Activated T-cell treated with anti-CD3 and anti-CD28 coated beads for 48 hours (primary cell): ENCODE data around the gene TNIK.

Experiments used
- DNase-seq: peaks from one replicate; pipeline ENCODE4 v3.0.0-alpha.2; 2020; ENCODE audit warnings: low read depth

TNIK gene

DNA sequence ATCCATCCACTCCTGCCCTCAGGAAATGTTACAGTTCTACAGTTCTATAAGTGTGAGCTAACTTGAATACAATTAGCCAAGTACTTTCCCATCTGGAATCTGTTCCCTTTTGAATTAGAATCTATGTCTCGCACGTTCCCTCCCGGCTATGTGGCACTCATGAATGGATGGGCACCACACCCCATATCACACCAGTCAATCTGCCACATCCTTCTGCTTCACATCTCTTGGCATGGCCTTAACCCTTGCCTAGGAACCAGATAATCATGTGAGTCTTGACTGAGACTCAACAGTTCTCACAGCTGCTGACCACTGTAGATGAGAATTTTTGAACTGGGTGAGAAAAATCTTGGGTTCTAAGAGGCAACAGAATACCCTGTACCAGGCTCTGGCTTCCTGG lies 180.2 kb downstream of the TNIK start:
- no peak for DNase-seq

DNA sequence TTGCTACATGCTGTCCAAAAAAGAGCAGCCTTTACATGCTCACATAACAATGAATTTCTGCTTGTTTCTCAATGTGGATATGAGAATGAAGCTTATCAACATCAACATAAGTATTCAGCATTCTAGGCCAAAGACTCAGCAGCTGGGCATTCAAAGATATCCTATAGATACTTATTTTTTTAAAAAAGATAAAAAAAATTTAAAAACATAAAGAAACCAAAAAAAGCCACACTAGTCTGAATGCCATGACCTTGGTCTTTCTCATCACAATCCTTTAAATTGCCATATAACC lies 182.0 kb downstream of the TNIK start:
- DNase-seq = no peak

DNA sequence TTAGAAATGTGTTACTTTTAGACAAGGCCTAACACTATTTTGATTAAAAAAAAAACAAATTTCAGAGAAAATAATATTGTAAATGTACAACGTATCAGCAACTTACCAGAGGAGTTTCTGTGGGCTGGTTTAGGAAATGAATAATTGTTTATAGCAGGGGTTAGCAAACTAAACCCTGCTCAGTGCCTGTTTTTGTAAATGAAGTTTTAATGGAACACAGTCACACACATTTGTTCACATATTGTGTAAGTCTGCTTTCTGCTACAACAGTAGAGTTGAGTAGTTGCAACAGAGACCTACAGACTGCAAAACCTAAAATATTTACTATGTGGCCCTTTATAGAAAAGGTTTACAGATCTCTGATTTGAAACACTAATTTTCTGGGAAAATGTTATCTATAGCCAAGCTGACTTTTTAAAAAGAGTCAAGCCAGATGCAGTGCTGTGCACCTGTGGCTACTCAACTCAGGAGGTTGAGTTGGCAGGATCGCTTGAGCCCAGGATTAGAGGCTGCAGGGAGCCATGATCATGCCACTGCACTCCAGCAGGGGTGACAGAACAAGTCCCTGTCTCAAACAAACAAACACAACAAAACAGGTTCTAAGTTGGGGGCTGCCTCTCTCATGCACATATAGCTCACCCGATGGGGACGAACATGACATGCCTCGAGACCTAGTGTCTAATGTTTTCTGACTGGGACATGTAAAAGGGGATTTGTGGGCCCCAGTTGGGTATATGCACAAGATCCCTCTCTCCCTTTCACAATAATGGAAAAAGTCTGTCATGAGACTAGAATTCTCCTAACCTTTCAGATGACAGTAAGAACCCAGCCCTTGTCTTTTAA lies 182.5 kb downstream of the TNIK start:
- DNase-seq = no peak

DNA sequence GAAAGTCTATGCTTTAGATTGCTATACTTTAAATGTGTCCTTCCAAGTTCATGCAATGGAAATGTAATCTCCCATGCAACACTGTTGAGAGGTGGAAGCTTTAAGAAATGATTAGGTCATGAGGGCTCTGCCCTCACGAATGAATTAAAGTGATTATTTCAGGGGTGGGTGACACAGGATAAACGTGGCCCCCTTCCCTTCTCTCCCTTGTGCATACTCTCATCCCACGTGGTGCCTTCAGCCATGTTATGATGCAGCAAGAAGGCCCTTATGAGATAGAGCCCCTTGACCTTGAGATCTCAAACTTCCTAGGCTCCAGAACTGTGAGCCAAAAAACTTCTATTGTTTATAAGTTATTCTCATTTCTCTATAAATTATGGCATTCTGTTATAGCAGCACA lies 183.3 kb downstream of the TNIK start:
- no peak for DNase-seq

DNA sequence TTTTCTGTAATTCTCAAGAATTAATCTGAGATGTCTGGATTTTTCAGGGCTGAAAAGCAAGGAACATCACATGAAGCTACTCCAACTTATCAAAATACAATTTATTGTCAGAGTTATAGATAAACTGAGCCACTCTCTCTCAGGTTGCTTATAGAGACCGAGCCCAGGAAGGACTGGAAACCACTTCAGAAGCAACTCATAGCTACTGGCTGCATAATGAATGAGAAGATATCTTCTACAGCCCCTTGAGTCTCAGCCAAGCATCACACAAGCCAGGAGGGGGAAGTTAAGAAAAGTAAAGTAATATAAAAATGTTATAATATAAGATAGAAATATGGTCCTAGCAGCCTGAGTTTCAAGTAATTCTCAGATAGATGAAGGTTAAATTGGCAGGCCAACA lies 186.0 kb downstream of the TNIK start:
- DNase-seq = no peak

DNA sequence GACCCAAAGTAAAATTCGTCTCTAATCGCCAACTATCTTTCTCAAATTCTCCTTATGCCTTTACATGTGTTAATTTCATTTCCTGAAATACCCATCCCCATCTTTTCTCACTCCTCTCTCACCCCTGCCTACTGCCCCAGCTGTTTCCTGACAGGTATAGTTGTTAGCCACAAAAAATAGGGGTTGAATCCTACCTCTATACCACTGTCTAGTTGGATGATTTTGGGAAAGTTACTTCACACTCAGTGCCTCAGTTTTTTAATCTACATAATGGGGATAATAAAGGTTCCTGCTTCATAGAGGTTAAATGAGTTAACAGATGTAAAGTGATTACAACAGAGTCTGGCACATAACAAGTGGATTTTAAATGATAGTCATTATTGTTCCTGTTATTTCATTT lies 189.7 kb downstream of the TNIK start:
- no peak for DNase-seq

DNA sequence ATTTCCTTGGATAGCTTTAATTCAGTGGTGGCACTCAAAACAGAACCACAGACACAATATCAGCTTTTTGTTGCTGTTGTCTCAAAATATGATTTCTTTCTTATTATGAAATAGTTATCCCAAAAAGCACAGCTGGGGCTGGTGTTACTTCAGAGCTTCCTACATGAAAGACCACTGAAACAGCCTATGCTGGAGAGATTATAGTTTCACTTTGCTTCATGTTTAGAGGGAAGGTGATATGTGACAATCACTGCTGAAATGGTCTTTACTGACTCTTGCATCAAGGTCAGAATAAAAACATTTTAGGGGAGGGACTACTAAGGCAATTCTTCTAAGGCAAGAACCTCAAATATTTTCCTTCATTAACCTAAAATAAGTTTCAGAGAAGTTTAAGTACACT lies 190.7 kb downstream of the TNIK start:
- no peak for DNase-seq

DNA sequence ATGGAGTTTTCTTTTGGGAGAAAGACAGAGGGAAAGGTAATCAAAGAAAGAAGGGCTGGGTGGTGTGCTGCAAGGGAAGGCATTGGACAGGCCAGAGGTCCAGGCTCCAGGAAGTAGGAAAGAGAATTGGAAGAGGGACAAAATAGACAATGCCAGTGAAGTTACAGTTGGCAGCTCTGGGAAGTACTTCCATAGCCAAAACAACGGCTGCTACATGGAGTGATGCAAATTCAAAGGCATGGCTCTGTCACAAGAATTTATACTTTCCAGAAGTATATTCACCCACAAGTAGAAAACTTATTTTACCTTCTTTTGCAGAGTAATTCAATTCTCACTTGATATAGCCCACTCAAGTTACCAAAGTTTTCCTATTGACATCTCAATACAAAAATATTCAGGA lies 191.5 kb downstream of the TNIK start:
- DNase-seq = no peak

DNA sequence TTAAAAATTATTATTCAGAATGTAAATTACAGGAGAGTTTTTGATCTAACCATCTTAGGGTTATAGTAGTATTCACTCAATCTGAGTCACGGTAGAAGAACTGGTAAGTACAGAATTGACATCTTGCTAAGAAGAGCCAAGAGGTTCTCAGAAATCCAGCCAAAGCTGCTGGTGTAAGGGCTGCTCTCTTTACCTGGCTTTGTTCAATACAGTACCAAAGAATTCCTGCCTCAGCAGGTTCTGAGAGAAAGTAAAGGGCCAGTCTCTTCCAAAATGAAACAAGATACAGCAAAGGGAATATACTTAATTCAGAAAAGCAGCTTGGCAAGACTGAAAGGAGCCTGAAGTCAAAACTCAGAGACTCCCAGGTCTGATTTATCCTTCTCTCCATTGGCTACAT lies 193.1 kb downstream of the TNIK start:
- DNase-seq = no peak

DNA sequence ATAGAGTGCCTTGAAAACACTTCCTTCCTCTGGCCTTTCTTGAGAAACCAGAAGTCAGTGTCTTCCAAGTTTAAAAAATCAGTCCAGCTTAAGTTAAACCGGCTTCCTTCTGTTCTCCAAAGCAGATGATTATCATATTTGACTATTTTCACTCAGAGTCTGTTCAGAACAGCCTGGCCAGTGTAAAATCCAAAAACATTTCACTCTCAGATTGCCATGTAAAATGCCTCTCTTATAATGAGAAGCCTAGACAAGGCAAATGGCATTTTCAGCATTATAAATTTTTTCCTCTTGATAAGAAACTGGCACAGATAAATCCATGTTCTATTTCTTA lies 193.5 kb downstream of the TNIK start:
- no peak for DNase-seq

DNA sequence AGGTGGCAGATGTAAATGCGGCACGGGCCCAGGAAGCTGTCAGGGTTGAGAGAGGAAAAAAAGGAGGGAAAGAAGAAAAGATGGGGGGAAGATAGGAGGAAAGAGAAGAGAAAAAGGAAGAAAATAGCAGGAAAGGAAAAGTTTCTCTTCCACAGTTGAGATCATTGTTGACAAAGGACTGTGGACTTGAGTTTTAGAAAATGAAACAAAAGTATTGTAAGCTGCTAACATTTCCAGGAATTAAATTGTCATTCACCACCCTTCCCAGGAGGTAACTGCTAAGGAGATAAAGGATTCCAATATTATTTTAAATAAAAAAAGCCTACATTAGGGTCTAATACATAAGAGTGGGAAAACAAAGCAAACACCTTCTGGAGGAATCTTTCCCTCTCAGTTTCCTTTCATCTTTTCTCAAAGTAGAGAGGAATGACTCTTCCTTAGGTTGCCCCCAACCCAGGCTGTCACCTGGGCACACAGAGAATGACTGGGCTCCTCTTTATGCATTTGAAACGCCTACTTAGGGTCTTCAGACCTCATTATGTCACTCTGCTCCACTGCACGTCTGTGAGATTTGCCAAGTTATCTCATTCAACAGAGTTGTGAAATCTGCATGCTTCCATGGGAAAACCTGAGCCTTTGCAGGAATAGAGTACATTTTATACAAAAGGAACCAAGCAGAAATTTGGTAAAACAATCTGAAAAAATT lies 194.0 kb downstream of the TNIK start:
- DNase-seq = no peak

DNA sequence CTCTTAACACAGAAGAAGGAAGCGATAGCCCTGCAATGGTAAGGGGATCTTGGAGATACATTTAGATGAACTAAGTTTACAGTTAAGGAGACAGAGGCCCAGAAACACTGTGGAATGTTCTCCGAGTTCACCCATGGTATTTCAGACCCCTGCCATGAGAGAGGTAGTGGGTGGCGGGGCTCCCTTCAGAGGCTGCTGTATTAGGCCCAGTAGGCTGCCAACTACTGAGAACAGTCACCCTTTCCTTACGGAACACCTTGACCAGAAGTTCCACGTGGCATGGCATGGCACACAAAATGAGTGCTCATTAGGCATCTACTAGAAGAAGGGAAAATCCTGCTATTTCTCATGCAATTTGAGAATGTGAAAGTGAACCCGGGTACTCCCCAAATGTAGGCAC lies 195.4 kb downstream of the TNIK start:
- DNase-seq = no peak

DNA sequence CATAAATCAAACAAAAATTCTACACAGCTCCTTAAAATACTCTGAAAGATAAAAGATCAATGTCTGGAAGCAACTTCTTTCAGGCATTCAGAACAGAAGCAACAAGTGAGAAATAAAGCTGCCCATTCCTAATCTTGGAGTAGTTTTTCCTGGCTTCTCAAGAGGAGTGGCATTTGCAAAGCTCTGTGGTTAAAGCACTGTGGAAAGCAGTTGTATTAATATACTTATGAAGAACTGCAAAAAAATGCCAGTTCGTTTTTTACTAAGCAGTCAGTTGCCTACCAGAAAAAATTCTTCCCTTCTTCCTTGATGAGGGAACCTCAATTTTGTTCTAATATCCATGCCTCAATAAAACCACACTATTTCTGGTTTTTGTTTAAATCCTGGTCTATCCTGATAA lies 197.8 kb downstream of the TNIK start:
- DNase-seq = no peak

DNA sequence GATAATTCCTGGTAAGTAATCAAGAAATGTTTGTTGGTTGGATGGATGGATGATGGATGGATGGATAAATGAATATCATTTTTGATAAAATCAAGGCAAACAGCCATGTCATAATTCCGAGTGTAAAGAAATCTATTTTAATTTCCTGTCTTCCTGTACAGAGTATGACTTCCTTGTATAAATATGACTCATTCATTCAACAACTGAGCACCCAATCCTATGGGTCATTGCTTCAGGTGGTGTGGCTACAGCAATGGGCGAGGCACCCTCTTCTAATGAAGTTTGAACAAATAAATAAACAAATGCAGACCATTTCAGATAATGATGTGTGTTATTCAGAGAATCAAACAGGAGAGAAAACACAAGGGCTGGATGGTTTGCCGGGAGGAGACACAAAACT lies 198.7 kb downstream of the TNIK start:
- no peak for DNase-seq

DNA sequence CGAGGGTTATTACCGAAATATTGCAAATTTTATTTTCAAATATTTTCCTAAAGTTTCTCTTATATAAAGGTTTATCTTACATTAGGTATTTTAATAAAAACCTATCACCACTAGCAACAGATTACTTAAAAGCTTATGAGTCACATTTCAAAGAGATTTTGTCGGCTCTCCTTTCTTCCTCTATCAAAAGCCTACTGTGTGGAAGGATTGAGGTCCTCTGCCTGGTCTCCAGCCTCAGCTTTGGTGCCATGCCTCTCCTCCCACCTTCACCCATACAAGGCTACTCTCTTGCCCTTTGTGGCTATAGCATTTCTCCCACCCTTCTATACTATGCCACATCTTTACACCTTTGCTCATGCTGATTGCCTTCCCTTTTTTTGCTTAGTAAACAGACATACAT lies 199.3 kb downstream of the TNIK start:
- DNase-seq = no peak

DNA sequence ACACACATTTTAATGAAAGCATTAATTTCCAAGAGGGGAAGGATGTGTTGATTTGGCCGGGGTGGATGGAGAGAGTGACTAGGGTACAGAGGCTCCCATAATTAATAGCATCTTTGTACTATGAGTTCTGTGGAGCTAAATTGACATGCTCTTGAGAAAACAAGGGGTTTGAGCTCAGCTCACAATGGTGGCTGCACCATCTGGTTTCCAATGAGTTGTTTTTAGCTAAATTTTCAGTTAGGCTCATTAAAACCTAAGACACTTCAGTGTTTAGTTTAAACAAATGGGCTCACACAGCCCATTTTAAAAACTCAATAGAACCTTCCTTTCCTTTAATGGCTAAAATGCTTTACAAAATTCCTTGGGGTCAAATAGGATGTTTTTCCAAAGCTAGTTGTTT lies 199.7 kb downstream of the TNIK start:
- DNase-seq = no peak

DNA sequence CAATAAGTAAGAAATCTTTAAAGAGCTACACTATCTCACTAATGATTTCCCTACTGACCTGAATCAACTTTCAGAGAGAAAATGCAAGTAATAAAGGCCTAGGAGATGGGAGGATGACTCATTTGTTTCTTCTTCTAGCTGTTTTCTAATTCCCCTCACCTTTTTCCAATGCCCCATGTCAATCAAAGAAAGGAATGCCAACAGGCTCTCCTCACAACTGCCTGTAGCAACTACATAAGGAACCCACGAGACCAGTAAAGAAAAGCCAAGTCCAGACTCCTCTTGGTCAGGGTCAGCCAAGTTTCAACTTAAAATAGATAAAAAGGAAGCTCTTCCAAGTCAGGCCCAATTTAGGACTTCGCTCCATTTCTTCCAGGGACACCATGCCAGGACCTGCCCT lies 201.9 kb downstream of the TNIK start:
- DNase-seq = no peak

DNA sequence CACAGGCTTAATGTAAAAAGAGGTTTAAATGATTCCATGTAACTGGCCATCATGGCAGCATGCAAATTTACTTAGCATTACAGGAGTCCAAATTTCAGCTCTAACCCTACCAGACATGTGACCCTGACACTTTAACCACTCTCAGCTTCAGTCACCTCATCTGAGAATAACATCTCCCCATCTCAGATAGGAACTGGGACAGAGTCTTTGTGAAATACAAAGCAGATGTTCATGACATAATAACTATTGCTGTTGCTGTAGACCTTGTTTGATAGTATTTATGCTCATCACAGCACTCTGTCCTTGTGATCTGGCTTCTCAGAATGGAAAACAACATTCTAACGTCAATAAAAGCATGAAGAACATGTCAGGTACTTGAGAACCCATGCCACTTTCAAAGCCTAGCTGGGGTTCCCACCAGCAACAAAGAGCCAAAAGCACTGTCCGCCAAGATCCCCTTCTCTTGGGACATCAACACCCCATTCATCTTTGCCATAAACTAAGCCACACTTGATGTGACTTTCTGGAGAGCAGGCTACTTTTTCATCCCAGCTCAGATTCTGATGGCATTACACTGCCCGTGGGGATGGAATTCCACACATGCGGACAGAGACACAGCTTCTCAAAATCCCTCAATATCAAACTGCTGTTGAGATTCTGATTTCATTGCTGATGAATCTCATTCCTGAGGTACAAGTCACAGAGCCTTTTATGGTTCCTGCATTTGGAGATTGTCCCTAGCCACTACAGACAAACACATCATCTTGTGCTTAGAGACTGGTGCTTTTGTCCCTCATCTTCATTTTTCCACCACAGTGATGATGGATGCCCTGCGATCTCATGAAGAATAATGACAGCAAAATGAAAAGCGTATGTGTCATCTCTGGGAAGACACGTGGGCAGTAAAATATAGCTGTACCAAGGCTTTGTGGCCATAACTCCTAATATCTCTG lies 202.7 kb downstream of the TNIK start:
- DNase-seq = no peak

DNA sequence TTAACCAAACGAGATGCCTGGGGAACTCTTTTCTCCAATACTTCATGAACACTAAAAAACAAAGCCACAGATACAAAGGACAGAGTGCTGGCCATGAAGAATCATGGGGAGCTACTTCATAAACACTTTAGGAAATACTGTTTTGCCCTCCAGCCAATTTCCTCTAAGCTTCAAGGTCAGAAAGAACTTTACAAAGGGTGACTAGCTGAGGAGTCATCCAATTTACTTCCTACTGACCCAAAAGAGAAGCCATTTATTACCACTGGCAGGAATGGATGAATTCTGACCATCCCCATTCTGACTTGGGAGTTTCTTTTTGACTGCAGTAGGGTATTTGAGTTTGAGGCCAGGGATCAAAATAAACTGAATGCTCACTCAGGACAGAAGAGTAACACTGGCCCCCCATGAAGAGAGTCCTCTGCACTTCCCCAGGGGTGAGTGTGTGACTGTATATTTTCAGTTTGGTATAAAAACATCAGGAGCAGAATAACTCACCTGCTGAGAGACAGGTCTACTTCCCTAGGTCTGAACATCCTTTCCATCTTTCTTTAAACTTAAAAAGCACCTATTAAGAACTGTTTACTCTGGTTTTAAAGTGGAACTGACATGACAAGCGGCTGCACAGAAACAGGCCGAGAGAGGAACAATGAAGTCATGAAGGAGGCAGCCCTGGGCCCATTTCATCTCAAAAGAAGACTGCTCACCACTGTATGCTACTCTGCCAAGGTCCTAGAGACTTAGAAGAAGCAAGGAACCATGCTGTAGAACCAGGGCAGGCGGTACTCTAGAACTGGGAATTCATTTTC lies 203.6 kb downstream of the TNIK start:
- DNase-seq = no peak

DNA sequence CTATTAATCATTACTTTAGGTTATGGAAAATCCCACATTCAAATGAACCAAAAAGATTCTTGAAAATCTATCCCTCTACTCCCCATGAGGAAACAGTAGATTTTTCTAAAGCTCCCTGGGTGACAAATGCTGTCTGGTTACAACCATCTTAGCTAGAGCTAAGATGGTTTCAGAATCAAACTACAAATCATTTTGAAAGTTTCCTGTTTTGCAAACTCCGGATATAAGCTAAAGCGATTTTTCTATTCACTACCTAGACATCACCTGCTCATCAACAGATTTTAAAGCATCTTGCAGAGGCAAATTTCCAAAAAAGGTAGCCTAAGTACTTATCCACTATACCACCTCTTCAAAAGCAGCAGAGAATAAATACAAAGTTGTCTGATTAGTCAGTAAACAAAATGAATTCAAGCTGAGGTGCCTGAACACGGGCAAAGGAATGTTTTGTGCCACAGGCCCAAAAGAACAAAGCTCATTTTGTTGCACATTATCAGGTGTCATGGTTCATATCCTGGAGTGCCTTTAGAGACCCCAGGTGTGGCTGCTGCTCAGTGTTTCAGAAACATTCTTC lies 204.9 kb downstream of the TNIK start:
- no peak for DNase-seq

DNA sequence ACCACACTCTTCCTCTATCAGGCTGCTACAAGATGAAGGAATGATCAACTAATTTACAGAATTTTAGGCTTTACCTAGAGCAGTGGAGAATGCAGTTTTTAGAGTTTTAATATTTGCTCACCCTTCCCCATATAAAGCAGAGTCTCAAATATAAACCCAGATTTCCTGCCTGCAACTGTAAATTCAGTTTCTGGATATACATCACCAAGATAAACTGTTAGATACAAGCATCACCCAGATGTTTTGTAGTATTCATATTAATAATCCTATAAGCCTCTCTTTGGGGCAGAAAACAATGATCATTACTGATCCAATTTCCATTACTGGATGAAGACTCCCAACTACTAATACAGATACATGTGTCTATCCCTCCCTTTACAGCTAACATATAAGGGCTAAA lies 205.9 kb downstream of the TNIK start:
- no peak for DNase-seq

DNA sequence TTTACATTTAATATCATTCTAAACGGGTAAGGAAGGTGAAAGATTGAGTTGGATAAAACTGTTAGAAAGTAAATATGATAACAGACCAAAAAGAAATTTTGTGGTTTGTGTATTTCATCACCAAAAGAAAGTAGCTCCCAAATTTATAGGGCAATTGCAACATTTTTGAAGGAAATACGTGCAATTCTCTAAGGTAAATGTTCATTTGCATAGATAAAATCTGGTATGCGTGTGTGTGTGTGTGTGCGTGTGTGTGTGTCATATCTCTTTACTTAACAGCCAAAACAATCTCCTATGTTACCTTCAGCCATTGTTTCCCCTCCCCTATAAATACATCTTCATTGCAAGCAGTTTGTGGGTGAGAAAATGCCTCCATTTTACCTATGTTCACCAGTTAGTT lies 208.4 kb downstream of the TNIK start:
- no peak for DNase-seq
